Dermis blood vessel endothelial cell (primary cell): ENCODE measurements around the gene MALL. TPM values are rescaled to one million over a fixed set of nuclear protein-coding genes. Genes with fewer than 3 reads are reported as not detected.
A peak's percentile ranks its signal among the peaks of the same experiment; 100 is the strongest.
"Not testable (repeated sequence)": the region's sequence is repeated elsewhere in the genome, so short reads cannot be mapped to it uniquely, and the experiment has no call there.

ENCODE experiments used
- DNase-seq: peaks from one replicate; pipeline ENCODE4 v3.0.0; 2010
- total RNA-seq: library from RNA; depleted of rRNA; stranded (reverse); fragments of >200 nt; gene quantifications from 2 replicates; pipeline ENCODE4 v1.2.3, GENCODE V29; 2014

Gene MALL
- total RNA-seq, 1 donor from 2014 or later = 39.3 TPM

DNA sequence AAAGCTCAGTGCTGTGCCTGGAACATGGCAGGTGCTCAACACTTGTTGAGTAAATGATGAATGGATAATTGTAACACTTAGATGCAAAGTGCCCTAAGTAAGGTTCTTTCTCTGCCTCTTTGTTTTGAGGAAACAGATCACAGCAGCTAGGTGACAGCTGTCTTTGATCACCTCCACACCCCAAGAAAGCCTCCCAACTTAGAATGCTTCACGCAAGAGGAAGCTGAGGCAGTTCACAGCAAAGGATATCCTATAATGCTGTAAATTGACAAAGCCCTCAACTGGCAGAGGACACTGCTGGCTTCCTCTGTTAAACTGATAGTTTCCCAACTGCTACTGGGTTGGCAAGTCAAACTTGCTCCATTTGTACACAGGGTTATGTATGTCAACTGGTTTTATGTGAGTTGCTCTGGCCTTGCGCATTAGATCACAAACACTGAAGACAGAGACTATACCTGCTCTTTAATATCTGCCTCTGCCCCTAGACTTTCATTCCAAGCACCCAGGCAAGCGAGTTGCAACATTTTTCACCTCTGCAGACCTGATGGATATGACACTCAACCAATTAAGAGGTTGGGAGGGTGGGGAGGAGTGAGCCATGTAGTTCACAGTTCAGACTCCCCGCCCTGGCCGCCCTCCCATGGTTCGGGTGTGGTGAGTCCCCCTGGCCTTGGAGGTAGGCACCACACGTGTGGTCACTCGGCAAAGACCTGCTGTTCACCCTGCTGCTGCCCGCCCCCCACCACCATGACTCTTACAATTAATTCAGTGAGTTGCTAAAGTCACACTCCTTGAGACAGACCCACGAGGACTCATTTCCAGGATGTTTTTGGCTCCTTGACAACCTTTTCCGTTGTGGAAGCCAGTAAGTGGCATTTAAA is 4.8 kb upstream of the MALL start:
- peak; percentile 68 for DNase-seq

DNA sequence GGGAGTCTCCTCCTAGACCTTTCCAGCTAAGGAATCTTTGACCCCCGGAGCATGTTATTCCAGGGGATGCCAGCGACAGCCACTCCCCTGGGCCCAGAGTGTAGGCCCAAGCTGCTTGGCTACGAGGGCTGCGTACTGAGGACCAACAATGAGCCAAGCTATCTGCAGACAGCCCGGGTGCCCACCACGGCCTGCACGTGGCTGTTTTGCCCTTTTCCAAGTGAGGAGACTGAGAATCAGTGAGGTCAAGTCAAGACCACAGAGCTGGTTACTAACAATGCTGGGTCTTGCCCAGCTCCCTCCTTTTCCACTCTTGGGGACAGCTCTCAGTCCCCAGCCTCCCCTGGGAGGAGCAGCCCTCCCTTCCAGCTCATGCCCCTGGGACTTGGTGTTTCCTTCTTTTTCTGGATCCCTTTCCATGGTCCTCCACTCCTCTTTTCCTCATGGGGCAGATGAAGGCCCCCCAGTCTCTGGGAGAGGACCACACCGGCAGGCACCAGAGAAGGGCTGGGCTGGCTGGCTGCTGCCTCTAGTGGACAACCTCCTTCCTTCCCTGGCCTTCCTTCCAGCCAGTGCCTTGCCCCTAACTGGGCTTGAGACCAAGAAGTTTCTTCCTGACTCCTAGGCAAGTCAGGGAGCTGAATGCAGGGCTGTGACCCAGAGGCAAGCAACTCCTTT is 550 bp upstream of the MALL start:
- DNase-seq = peak; percentile 85

DNA sequence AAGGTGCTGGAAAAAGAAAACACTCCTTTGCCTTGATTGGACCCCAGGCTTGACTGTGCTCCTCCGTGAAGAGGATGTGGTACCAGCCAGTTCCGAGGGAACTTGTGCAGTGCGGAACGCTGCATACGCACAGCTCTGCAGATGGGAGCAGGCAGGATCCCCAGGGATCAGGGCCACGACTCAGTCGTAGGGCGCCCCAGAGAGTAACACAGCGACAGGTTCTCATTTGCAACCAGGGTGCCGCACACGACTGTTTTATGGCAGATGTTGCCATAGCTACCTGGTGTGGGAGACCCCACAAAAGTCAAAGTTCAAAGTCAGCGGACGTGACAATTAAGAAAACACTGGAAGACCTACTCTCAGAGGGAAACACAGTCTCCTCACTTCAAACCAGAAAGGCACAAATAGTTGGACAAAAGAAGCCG is 779 bp downstream of the MALL start:
- no peak for DNase-seq

DNA sequence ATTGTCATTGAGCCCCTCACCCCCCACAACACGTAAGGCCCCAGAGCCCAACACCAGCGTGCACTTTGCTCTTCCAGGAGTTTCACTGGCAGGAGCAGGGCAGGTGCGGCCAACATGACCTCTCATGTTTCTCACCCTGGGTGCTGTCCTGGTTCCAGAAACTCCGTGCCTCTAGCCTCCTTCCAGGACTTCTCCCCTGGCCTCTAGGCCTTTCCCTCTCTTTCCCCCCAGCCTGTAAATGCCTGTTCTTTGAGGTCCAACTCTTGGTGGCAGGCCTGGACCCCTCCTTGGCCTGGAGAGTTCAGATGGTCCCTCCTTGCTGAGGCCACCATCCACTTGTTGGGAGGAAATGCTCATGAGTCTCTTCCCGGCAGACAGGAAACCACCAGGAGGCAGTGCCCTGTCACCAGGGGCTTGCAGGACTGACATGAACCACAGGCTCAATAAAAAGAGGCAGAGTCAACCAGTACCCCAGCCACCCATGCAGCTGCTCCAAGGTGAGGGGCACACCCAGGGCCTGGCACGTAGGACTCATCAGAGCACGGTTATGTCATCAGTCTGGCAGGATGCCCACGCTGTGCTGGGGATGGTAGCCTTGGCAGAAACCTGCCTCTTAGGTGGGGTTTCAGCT is 1.5 kb downstream of the MALL start:
- peak; percentile 61 for DNase-seq

DNA sequence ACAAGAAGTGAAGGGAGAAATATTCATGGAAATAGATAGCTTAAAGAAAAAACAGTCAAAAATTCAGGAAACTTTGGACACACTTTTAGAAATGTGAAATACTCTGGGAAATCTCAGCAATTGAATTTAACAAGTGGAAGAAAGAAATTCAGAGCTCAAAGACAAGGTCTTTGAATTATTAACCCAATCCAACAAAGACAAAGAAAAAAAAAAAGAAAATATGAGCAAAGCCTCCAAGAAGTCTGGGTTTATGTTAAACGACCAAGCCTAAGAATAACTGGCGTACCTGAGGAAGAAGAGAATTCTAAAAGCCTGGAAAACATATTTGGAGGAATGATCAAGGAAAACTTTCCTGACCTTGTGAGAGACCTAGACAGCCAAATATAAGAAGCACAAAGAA is 7.3 kb downstream of the MALL start:
- not testable (repeated sequence) for DNase-seq

DNA sequence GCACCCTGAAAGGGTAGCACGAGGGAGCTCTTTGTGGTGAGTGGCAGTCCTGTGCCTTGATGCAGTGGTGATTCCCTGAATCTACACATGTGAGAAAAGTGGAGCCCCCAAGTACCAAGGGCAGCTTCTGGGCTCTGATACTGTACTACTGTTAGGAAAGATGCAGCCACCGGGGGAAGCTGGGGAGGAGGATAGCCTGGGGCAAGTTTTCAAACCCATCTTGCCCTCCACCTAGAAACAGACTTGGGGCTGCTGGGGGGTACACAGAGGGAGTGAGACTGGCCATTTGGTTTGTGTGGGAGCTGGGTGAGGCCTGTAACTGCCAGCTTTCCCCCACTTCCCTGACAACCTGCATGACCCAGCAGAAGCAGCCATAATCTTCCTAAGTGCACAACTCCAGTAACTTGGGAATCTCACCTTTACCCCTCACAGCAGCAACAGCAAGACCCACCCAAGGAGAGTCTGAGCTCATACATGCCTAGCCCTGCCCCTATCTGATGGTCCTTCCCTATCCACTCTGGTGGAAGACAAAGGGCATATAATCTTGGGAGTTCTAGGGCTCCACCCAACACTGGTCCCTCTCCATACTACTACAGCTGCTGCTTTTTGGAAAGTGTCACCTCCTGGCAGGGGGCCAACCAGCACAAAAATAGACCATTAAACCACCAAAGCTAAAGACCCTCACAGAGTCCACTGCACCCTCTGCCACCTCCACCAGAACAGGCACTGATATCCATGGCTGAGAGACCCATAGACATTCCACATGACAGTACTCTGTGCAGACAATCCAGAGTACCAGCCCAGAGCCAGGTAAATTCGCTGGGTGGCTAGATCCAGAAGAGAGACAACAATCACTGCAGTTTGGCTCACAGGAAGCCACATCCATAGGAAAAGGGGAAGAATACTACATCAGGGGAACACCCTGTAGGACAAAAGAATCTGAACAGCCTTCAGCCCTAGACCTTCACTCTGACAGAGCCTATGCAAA is 8.2 kb downstream of the MALL start:
- no peak for DNase-seq

DNA sequence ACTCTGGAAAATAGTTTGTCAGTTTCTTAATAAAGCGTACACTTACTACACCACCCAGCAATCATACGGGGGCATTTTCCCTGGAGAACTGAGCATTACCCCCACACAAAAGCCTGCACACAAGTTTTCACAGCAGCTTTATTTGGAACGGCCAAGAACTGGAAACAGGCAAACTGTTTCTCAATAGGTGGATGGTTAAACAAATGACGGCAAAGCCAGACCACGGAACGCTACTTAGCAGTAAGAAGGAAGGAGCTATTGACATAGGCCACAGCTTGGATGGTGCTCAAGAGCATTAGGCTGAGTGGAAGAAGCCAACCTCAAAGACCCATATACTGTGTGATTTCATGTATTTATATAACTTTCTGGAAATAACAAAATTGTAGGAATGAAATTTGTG is 9.0 kb downstream of the MALL start:
- DNase-seq = peak; percentile 59

DNA sequence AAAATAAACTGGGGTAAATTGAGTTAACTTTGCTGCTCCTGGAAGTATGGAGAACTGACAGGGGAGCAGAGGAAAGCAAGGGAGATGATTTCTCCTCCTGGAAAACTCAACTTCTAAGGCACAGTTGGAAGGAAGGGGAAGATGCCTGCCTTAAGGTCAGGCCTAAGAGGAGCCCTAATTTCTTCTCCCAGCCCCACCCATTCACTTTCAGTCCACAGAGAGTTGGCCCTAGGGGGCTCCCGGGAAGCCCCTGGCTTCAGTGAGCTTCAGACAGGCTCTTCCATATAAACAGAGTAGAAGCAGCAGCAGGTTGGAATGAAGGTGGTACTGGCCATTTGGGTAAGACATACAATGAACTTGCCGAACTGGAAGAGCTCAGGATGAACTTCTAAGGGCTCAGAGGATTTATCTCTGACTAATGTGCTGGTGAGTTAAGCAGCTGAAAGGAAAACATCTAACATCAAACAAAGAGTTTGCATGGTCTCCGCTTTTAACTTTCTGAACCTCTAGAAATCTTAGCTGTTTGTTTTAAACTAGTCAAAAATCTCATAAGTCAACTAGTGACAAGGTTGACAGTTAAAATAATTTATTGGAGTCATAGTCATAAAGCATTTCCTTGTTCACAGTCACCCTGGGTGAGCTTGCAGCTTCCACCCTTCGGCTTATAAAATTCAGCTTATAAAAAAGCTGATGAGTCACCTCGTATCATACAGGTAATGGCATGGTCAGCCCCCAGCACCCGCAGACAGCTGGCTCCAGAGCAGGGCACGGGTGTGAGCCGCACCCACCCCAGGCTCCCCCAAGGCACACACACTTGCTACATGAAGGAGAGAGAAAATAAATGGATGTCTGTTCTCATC is 9.8 kb downstream of the MALL start:
- peak; percentile 61 for DNase-seq

DNA sequence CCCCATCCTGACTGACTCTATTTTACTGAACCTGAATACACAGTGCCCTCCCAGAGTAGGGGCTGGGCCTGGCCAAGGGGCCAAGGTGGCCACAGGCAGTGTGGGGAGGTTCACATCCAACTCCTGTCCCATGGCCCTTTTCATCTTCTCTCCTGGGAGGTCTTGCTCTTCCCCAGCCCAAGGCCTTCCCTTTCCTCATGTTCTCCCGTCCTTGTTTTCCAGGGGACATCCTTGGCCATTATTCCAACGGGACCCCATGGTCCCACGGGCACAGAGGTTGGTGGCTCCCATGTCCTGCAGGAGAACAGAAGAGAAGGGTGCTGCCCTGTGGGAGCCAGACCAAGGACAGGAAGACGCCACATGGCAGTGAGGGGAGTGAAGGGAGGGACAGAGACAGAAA is 10.4 kb downstream of the MALL start:
- DNase-seq = no peak

DNA sequence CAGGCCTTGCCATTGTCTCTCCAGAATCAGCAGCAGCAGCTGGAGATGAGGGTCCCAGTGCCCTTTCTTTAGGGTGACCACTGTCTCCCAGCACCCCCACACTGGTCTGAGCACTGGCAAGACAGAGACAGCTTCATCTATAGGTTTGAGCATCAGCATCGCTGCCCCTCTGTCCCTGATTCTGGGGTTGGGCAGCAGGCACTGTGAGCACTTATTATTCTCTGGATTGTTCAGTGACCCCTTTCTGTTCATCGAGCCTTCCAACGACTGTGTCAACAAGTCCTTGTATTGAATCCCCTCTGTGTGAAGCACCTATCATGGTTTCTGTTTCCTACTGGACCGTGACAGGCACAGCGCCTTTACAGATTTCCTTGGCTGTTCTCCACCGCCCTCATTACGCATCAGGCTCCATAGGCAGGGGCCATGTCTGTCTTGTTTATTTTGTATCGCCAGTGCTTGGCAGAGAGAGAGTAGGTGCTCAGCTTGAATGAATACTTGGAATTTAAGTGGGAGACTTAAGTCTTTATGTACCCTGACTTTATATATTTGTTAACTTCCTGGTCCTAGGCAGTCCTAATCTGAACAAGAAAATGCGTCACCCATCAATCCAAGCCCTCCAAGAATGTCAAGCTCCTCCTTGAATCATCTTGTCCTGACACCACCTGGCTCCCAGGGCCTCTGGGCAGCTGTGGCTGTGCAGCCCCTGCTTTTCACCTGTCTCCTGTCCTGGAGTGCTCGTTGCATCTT is 11.4 kb downstream of the MALL start:
- no peak for DNase-seq

DNA sequence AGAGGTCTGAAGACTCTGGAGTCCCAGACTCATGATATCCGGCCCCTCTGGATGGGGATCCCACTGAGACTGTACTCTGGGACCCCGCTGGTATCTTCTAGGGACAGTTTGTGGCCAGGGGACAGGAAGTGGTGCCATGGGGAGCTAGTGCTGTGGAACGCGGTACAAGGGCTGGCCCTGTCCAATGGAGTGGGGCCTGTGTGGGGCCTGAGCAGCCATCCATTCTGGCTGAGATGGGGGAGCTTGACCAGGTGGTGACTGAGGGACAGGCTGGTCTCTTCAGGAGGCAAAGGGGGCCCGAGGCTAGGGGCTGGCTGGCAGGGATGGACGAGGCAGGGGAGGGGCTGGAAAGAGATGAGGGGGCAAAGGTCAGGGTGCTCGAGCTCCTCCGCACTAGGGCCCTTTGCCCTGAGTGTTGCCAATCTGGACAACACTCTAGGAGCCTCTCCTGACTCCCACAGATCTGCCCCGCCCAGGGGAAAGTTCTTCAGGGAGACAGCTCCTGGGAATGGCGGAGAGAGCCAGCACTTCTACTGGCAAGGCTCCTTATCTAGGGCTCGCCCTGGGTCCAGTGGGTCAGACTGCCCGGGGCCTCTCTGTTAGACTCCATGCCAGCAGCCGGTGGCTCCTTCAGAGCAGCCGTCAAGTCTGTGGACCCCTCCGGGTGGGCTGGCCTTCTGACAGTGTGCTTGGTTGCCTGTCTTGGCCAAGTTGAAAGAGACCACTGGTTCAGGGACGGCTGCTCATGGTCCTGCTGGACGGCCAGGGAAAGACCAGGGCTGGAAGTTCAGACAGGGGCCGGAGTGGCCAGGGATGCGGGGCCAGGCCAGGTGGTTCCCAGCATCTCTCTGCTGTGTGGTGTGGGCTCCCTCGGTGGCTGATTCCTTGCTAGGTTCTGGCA is 12.3 kb downstream of the MALL start:
- DNase-seq = no peak

DNA sequence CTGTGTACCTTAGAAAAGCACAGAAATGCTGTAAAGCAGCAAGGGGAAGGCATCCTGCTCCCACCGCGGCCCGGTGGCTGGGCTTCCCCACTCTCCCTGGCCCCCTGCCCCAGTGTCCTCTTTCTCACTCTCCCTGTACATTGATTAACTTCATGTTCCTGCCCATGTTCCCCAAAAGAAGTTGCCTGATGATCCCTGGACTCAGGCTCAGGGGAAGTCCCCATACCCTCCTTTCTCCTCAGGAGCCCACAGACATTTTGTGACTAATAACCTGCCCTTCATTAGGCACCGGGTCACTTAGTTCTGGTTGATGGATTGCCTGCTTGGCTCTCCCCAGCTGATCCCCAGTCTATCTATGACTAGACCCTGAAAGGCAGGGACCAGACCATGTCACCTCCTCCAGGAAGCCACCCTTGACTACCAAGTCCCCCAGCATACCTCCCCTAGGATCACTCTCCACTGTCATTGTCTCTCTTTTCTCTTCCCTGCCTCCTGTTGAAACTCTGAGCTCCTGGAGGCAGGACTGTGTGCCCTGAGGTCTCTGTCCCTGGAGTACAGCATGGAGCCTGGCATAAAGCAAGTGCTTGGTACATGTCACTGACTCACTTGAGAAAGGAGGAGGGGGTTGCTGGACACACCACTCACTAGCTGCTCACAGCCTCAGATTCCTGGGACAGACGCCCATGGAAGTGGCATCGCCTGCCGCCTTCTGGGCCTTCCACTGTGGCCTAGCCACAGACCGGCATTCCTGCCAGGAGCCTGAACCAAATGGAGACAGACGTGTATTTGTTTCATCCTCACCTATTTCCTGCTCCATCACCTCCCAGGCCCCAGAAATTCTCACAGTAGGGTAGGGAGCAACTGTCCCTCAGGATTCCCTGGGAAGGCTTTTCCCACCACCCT is 13.5 kb downstream of the MALL start:
- DNase-seq = peak; percentile 46

DNA sequence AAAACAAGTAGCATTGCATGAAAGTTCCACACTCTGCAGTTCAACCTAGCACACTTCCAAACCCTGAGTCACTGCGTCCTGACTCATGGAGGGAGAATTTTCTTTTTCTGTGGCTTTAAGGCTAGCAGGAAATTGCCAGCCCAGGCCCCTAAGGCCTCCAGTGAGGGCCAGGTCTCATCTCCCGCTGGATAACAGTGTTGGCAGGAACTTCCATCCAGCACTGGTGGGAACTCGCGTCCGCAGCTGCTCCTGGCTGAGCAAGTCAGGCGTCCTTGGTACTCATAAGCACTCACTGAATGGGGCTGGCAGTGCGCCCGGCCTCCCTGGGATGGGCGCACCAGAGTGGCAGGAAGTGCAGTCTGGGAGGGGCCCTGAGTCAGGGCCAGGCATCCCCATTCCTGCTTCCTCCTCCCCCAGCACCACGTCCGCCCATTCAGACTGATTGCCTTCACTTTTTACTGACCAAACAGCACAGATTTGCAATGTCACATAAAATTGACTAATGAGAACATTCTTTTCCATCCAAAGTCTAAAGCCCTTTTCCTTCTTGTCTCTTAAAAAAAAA is 14.3 kb downstream of the MALL start:
- DNase-seq = peak; percentile 100

DNA sequence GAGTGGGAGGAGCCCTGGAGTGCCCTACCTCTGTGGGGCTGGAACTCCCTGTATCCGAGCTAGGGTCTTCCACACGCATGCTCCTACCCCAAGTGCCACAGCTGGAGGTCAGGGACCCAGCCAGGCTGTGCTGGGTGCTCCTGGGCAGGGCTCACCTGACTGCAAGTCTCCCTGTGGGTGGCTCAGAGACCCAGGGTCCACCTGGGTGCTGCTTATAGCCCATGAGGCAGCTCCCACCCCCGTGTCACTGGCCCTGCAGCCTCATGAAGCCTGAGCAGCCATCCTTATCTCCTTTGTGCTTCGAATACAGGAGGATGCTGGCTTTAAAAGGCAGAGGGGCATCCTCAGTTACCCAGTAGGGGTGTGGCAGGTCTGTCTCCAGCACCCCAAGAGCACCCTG is 14.7 kb downstream of the MALL start:
- not testable (repeated sequence) for DNase-seq

DNA sequence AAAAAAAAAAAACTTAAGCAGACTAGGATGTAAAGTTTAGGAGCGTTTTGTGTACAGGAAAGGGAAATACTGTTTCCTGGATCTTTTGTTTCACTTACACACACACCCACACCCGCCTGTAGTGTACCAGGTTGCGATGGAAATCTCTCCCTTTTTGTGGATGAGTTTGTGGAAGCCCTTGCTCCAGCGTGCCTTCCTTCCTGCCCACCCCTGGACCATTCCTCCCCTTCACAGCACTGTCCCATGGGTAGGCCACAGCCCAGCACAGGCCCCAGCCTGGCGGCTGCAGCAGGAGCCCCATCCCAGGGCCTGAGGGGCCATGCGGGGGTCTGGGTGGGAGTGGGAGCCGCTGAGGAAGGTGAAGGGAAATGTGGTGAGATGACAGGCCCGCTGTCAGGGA is 15.1 kb downstream of the MALL start:
- peak; percentile 72 for DNase-seq

DNA sequence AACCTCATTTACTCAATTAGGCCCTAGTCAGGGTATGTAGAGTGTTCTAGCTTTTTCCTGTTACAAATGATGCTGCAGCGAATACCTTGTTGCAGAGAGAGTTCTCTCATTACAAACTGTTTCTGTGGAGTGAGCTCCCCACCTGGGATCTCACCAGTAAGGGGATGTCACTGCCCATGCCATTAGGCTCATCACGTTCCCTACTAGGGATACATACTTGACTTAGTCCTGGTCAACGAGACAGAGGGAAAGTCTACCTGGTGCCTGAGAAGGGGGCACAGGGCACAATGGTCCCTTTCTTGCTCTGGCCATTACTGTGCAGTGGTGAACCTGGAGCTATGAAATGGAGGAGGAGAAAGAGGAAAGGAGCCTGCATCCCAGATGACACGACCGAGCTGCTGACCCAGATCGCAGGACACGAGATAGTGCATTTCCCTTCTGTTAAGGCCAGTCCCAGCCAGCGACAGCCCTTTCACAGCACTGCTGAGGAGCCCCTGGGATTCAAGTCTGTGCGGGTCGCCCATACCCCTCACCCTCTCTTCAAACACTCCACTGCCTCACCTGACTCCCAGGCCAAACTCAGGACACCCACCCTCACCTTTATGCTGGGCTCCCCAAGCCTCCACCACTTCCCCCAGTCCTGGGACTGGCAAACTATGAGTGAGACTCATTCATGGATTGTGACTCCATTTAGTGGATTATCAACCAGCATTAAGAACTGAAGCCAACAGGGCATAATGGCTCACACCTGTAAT is 16.0 kb downstream of the MALL start:
- no peak for DNase-seq

DNA sequence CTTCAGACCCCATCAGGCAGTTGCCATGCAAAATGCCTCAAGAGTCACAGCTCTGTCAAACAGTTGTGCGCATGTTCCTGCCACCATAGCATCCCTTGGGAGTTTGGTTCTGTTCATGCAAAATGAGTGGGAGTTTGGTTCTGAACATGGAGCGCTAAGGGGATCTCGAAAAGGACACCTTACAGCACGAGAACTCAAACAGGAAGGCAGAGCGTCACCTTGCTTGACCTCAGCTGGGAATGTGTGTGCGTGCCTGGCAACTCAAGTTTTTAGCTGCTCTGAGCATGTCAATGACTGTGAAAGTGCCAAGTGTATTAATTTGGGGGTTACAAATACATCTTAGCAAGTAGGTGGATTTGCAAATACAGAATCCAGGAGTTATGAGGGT is 16.6 kb downstream of the MALL start:
- peak; percentile 80 for DNase-seq
